Measurements from ENCODE around the gene CFAP74.

The CFAP74 gene

DNA sequence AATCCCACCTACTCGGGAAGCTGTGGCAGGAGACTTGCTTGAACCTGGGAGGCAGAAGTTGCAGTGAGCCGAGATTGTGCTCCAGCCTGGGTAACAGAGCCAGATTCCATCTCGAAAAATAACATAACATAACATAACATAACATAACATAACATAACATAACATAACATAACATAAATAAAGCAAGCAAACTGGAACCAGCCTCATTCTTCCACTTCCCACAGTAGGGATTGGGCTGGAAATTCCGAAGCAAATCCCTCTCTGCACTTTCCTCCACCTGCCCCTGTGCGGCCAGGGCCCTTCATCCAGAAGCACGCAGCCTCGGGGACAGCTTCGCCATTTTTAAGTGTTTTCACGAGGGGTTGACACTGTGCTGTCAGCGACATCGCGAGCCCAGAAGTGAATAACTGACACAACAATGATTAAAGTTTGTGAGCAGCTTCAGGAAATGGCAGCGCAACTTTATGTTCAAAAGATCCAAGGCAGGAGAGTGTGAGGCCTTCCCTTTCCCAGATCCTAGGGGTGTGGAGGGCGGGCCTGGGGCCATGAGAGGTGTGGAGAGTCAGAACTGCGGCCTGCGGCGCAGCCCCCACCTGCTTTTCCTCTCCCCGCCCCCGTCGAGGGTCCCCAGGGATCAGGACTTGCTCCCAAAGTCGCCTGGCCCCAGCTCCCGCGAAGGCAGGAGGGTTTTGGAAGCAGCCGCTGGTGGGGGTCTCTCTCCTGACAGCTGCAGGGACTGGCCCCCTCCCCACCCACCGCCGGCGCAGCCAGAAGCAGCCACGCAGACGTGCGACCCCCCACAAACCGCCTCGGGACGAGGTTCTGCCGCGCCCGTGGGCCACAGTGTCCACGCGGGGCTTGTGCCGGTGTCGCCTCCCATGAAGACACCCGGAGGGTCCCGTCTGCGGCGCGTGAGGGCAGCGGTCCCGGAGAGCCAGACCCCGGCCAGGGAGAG, 14.9 kb upstream of the CFAP74 start:
- no peak for DNase-seq

- DNase-seq: no peak
These were observed 12.5 kb upstream of the CFAP74 start for GRCh38 chr1:2016123-2016522.

DNA sequence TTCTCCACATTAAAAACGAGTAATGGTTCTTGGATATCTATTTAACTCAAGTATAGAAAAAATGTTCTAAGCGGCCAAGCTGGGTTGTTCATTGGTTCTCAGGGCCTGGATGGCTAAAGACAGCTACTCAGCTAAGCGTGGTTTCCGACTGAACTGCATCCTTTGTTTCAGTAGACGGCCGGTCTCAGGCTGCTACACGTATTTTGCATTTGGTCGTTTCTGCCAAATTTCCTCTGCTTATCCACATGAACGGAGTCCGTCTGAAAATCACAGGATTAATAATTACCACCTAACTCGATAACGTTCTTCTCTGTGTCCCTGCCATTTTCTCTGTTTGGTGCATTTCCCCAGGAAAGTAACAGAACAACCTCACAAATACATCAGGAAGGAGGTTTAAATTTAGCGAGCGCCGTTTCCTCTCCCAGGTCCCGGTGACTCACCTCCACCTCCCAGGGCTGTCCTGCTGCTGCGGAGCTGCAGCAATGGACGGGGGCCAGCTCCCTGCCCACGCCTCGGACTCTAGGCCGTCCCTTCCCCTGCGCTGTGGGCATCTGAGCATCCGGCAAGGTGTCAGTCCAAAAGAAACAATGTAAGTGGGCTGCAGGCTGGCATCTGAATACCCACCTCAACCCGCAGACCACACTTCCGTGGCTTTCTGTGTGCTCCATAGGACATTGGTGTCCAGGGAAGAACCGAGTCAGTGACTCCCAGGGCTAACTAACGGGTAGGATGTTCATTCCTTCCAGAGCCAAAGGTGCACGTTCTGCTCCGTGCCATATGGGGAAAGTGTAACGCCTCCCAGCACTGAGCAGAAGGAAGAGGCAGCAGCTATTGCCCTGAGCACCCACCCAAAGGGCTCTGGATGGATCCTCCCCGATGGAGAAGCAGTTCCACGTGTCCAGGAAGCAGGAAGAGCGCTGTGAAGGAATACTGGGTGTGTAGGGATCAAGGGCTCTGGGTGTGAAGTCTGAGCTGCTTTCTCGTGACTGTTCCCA, 11.5 kb upstream of the CFAP74 start:
- no peak for DNase-seq

GRCh38 chr1:2014181-2014580, 10.6 kb upstream of the CFAP74 start:
- no peak for DNase-seq

DNA sequence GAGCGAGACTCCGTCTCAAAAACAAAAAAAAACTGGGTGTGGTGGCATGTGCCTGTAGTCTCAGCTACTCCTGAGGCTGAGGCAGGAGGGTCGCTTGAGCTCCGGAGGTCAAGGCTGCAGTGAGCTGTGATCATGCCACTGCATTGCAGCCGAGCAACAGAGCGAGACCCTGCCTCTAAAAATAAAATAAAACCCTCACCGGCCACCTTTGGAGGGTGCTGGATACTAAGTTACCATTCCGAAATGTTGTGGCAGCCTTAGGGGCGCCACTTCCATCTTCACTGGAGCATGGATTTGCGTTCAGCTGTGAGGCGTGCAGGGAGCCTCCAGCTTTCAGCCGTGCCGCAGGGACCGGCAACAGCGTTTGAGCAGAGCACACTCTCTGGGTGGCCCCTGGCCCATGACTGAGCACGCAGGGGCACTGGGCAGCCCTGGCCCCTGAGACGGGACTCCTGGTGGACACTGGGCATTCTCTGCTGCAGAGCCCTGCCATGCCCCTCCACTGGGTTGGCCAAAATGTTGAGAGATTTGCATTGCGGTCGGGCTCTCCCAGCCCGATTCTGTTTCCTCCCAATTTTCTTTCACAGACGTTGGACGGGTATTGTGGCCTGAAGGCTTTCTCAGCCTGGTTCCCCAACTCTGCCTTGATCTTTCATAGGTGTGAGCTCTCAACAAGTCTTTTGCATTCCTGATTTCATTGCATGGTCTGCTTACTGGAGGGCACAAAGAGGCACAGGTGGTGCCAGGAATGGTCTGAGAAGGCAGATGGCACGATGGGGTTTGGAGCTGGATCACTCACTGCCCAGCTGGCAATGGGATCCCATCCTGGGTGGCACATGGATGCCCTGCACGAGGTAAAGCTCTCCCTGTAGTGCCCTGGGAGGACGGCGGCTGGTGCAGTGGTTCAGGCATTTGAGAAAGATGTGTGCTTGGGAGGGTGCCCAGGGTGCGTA, 5.8 kb upstream of the CFAP74 start:
- DNase-seq: no peak

DNA sequence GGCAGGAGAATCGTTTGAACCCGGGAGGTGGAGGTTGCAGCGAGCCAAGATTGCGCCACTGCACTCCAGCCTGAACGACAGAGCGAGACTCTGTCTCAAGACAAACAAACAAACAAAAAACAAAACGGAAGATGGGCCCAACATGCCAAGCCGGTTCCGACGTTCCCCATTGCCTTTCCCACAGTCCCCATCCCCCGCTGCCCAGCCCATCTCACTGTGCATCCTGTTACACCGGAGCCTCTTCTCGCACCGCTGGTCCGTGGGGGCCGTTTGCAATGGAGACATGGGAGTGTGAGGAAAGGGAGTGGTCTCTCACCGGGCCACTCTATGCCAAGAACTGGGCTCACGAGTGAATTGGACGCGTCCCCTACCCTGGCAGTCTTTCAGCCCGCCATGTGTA, 1.3 kb upstream of the CFAP74 start:
- DNase-seq: no peak

DNA sequence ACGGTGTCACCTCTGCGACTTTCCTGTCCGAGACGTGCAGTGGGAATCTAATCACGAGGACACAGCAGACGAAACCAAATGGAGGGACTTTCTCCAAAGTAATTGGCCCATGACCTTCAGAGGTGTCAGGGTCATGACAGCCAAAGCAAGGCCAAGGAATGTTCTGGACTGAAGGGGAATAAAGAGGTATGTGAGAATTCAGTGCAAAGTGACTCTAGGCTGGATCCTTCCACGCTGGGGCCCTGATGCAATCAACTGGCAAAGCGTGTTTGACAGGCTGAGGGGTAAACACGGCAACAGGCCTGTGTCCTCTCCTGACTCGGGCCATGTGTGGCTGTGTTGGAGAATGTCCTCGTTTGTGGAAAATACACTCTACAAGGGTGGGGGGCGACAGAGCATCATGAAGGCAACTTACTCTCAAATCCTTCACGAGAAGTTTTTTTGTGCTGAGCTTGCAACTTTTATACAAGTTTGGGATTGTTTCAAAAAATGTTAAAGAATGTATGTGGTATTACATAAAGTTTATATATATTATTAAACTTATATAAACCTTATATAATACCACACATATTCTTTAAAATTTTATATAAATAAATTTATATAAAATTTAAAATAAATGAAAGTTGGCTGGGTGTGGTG, 1.7 kb downstream of the CFAP74 start:
- DNase-seq: no peak

DNA sequence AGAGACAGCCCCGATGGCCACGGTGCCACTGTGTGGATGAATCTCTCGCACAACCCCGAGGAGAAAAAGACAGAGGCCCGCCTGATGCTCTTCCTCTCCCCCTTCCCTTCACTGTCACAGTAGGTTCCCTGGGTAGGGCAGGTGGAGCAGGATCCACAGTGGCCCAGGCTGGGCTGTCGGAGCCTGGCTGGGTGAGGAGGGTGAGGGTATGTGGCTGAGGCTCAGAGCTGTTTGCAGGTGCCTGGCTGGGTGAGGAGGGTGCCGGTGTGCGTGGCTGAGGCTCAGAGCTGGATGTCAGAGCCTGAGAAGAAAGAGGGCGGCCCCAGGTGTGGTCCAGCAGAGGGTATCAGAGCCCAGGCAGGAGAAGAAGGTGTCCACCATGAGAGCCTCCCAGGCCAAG, 2.7 kb downstream of the CFAP74 start:
- DNase-seq: no peak

- no peak for DNase-seq
These were observed 3.2 kb downstream of the CFAP74 start for GRCh38 chr1:2000432-2000831.

DNA sequence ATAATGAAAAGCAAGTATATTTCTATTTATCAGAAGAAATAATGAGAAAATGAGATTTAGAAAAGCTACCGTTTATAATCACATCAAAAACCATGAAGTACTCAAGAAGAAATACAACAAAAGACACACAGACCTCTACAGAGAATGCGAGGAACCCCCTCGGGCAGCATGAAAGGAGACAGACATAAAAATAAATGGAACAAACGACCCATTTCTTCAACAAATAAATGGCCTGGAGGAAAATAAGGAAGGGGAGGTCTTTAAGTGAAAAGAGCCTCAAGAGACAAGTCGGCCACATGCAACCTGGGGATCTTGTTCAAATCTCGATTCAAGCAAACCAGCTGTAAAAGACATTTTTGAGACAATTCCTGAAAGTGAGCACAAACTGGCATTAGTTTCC, 6.0 kb downstream of the CFAP74 start:
- DNase-seq: no peak

DNA sequence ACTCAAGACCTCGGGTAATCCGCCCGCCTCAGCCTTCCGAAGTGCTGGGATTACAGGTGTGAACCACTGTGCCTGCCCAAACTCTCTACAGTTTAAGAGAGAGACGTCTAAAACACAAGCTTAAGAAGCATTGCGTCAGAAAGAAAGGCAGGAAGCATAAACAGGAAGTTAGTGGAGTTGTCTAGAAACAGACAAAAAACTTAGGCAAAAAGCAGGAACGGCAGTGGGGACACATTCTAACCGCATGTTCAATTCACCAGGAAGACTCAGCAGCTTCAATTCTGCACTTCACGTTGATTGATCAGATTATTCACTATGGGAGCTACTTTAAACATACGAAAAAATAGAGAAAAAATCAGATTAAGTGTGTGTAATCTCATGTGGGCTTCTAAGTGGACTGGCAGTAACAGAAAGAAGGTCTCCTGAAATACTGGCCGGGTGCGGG, 7.4 kb downstream of the CFAP74 start:
- no peak for DNase-seq

DNA sequence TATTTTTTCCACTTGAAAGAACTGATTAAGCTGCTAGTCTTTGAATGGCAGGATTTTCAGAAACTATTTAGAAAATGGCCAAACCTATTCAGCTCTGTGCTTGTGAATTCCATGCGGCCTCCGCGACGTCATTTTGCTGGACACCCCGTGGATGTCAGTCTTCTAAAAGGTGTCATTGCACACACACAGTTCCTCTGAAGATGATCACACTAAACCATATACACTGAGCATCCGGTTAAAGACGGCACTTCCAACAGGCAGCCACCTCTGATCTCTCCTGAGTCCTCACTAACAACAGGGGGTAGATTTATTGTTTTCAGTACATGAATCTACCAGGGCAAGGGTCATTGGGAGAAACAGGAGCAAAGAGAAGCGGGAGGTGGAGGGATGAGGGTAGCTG, 9.1 kb downstream of the CFAP74 start:
- no peak for DNase-seq

GRCh38 chr1:1990222-1990621, 13.4 kb downstream of the CFAP74 start:
- DNase-seq: no peak

DNA sequence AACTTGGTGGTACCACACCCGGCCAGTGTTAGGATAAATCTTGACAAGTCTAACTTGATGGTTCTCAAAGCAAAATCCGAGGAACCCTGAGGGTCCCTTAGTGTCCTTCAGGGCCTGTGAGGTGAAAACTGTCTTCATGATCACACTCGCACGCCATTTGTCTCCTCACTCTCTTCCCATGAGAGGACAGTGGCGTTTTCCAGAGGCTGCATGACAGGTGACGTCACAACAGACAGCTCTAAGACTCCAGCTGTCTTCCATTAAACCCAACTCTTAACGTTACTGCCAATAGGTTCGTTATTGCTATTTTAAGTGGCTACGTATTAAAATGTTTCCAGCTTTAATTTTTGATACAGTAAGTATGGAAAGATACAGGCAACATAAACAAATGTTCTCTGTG, 13.8 kb downstream of the CFAP74 start:
- DNase-seq: no peak

GRCh38 chr1:1989102-1989542, 14.5 kb downstream of the CFAP74 start:
- DNase-seq: no peak

DNA sequence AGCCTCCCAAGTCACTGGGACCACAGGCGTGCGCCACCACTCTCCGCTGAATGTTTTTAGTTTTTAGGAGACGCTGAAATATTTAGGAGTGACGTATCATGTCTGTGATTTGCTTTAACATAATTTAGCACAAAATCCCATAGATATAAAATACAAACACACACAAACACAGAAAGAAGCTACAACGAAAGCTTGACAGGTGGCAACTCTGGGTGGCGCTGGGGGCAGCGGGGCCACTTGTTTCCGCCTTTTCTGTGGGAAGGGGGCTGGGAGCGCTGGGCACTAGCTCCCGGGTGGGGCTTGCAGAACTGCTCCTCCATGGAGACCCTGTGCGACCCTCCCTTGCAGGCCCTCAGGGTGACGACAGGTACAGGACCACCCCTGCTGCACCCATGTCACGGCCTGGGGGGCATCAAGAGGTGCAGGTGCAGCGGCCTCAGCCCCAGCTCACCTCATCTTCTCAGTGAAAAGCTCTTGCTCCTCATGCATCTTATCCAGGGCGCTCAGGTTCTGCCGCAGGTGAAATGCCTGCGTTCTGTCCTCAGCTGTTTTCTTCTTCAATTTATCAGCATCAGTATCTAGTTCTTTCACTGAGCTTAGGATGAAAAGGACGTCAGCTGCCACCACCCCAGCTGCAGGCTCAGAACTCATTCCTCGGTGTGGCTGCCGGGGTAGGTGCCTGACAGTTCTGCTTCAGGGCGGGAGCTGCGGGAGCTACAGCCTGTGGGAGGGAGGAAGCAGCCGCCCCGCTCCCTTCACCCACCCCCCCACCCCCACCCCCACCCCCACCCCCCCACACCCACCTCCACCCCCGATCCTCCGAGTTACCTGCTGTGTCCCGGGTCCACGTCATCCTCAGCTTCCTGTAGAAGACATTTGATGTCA, 15.3 kb downstream of the CFAP74 start:
- no peak for DNase-seq

DNA sequence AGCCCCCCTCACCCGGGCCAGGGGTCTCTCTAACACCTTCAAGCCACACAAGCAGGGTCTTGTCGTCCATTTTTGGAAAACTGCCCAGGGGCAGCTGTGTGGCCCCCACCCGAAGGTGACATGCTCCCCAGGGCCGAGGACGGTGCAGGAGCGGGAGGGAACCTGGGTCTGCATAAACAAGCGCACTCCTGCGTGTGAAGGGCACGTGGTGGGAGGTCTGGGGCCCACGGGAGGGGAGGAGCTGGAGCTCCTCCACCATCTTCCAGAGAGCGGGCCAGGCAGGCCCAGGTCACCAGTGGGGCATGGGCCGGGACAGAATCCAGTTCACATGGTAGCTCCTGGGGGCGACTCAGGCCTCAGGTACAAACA, 16.5 kb downstream of the CFAP74 start:
- no peak for DNase-seq

DNA sequence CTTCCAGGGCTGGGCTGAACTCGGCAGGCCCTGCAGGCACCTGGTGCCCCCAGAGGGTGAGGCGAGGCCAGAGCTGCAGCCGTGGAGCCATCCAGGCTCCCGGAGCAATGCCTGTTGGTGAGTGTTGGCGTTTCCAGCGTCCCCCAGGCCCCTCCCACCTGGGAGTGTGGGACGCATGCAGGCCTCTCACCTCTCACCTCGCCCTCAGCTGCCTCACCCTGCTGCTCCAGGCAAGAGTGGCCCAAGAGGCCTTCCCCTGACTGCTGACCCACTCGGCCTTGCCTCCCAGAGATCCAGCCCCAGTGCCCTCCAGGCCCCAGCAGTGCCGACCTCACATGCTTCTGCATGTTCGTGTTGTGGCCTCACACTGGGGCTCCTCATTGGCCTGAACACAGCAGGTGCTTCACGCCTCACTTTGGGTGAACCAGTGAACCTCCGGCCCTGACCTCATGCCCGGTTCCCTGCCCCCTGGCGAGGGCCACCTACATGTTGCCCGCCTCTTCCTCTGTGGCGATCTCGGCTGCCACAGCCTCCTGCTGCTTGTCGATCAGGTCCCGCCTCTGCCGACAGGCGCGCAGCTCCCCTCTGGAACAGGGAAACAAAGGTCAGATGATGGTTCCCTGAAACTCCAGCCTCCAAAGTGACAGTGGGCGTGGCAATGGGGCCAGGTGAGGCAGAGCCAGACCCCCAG, 17.0 kb downstream of the CFAP74 start:
- DNase-seq: no peak

DNA sequence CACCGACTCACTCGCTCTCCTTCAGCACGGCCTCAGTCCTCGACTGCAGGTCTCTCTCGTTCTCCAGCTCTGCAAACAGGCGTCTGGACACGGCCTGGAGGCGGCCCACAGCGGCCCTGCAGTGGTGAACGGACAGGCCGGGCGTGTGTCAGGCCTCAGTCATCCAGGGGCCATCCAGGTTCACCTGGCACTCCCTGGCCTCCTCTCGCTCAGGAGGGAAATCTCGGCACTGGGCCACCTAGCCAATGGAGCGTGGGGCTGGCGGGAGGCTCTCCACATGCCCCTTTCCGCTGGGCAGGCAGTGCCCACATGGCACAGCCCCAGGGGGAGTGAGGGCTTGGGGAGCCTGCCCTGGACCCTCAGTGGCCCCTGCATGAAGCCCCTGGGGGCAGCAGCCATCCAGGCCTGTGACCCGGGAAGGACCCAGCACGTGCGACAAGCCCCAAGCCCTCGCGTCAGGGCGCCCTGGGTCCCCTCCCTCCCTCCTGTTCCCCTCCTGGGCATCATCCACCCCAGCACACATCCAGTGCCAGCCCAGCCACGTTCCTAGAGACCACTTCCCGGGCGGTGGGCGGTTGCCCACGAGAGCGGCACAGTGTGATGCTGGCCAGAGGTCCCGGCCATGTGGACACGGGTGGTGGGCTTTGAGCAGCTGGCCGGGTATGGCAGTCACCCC, 18.1 kb downstream of the CFAP74 start:
- DNase-seq: no peak
